ENCODE data around the gene KAZN. TPM values are rescaled to one million over a fixed set of nuclear protein-coding genes. Genes with fewer than 3 reads are reported as not detected.

Gene KAZN
- total RNA-seq, 1 donor from 2014 or later, result 5.7 TPM

GRCh38 chr1:14986168-14986567 lies 387.7 kb downstream of the KAZN start:
- no peak for TF ChIP-seq CTCF (conservative IDR thresholded peaks at IDR 0.05; ENCODE audit: low read depth, low read length)
- H3K4me3 ChIP-seq (ENCODE audit: low read depth, low read length), result no peak overlapping the region
- DNase-seq (ENCODE audit: low read depth), result no peak

GRCh38 chr1:14987829-14988603 lies 389.5 kb downstream of the KAZN start:
- TF ChIP-seq CTCF (conservative IDR thresholded peaks at IDR 0.05; ENCODE audit: low read depth, low read length), result no peak
- H3K4me3 ChIP-seq (ENCODE audit: low read depth, low read length), result no peak overlapping the region
- DNase-seq (ENCODE audit: low read depth), result no peak

- no peak for DNase-seq (ENCODE audit: low read depth)
- H3K4me3 ChIP-seq (ENCODE audit: low read depth, low read length), result no peak overlapping the region
- TF ChIP-seq CTCF (conservative IDR thresholded peaks at IDR 0.05; ENCODE audit: low read depth, low read length), result no peak
Observed at GRCh38 chr1:14988636-14989035, 390.2 kb downstream of the KAZN start.

- H3K4me3 ChIP-seq (ENCODE audit: low read depth, low read length), result no peak overlapping the region
- TF ChIP-seq CTCF (conservative IDR thresholded peaks at IDR 0.05; ENCODE audit: low read depth, low read length), result no peak
- no peak for DNase-seq (ENCODE audit: low read depth)
Observed at GRCh38 chr1:14989931-14990728, 391.6 kb downstream of the KAZN start.

GRCh38 chr1:14993414-14993813 lies 394.9 kb downstream of the KAZN start:
- H3K4me3 ChIP-seq (ENCODE audit: low read depth, low read length), result no peak overlapping the region
- no peak for TF ChIP-seq CTCF (conservative IDR thresholded peaks at IDR 0.05; ENCODE audit: low read depth, low read length)
- DNase-seq (ENCODE audit: low read depth), result no peak

- no peak overlapping the region for H3K4me3 ChIP-seq (ENCODE audit: low read depth, low read length)
- TF ChIP-seq CTCF (conservative IDR thresholded peaks at IDR 0.05; ENCODE audit: low read depth, low read length), result no peak
- DNase-seq (ENCODE audit: low read depth), result no peak
Observed at GRCh38 chr1:14994148-14994547, 395.7 kb downstream of the KAZN start.

Measured in epithelial cell of proximal tubule (primary cell).